T1000 (cell line): ENCODE data around the gene ZFAND4.
"Not testable (repeated sequence)": the region's sequence is repeated elsewhere in the genome, so short reads cannot be mapped to it uniquely, and the experiment has no call there.

ENCODE experiments used
- DNase-seq: peaks from one replicate; lab custom pipeline; 2025; ENCODE audit warnings: mixed read lengths; lab: John Stamatoyannopoulos, UW

The ZFAND4 gene

DNA sequence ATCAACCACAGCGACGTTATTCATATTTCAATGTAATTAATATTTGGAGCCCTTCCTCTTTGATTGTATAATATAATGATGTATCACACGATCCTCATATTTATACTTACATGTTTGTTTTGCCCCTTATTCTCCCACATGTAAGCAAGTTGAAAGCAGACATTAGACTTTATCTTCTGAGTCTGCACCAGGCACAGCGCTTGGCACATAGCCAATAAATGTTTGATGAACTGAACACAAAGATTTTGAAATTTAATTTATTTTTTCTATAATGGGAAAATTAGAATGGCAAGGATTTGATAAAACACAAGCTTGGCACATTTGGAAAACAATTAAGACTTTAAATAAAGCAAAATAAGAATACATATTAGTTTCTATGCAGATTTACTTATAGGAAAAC, 31.6 kb downstream of the ZFAND4 start:
- no peak for DNase-seq

DNA sequence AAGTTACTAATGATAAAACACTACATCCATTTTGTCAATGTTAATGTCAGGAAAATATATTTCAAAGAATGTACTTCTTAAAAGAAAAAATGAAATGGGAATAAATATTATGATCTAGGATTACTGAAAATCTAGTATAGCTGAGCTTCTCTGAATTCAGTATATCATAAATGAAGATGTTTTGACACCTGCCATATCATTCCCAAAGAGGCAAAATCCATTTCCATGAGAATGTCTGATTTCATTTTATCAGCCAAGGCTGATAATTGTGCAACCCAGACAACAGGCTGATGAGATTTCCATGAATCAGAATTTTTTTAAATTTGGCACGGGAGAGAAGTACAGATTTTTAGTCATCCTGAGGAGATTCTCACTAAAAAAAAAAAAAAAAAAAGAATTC, 32.5 kb downstream of the ZFAND4 start:
- DNase-seq, result no peak

DNA sequence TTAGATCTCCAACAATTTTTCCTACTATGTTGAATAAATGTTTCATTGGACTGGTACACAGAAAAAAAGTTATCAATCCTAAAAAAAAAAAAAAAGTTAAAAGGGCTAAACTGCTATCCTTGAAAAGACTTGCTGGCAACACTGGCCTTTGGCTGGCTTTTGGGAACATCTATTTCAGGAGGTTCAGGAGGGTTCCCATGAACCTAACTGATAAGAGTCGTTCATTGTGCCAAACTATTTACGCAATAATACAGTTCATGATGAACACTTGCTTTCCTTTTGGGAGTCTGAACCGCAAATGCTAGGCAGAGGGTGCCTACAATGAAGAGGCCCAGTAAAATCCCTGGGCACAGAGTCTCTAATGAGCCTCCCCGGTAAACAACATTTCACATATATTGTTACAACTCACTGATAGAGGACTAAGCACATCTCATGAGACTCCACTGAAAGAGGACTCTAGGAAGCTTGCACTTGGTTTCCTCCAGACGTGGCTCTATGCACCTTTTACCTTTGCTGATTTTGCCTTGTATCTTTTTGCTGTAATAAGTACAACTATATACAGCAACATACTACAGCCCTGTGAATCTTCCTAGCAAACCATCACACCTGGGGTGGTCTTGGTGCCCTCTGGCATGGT, 45.0 kb downstream of the ZFAND4 start:
- no peak for DNase-seq

DNA sequence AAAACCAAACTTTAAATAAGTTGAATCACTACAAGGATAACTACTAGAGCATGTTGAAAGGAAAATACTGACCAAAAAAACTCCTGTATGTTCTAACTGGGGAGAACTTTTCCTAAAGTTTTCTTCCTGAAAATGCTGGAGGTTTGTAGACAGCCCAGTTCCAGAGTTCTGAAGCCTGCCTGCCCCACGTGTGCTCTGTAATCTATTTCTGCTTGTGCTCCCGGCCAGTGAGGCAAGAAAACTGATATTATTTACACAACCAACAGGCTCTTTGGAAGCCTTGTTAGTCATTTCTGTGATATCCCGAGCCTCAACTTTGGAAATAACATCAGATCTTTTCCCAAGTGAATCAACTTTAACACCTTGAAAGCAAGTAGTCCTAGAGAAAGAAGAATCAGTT, 46.7 kb downstream of the ZFAND4 start:
- no peak for DNase-seq

DNA sequence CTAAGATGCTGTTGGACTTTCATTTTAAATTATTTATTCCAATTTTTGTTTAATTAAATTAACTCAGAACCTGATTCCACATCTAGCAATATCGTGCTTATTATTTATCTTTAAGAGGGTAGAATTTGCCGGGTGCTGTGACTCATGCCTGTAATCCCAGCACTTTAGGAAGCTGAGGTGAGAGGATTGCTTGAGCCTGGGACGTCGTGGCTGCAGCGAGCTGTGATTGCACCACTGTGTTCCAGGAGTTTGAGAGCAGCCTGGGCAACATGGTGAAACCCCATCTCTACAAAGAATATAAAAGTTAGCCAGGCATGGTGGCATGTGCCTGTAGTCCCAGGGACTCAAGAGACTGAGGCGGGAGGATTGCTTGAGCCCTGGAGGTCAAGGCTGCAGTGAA, 47.8 kb downstream of the ZFAND4 start:
- DNase-seq, result no peak

- DNase-seq, result no peak
Observed at GRCh38 chr10:45614869-45615268, 57.7 kb downstream of the ZFAND4 start.

DNA sequence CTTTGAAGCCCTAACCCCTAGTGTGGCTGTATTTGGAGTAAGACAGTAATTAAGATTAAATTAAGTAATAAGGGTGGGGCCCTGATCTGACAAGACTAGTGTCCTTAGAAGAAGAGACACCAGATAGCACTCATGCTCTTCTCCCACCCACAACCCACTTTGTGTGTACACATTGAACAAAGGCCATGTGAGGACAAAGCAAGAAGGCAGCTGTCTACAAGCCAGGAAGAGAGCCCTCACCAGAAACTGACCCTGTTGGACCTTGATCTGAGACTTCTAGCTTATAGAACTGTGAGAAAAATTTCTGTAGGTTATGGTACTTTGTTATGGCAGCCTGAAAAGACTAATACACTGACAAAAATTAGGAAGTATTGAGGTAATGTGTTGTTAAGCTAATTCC, 59.8 kb downstream of the ZFAND4 start:
- DNase-seq, result no peak

DNA sequence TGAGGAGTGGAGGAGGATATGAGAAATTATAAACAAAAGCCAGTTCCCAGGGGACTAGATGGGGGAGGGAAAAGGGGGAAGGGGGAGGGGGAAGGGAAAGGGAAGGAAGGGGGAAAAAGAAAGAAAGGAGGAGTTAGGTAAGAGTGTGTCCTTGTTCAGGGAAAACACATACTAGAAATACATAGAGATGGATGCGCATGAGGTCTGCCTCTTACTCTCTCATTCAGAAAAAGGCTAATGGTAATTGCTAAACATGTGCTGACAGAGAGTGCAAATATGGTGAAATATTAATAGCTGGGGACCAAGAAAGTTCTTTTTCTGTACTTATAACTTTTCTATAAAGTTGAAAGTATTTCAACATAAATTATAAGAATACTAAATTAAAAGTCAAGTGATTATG, 64.5 kb downstream of the ZFAND4 start:
- DNase-seq, result no peak

DNA sequence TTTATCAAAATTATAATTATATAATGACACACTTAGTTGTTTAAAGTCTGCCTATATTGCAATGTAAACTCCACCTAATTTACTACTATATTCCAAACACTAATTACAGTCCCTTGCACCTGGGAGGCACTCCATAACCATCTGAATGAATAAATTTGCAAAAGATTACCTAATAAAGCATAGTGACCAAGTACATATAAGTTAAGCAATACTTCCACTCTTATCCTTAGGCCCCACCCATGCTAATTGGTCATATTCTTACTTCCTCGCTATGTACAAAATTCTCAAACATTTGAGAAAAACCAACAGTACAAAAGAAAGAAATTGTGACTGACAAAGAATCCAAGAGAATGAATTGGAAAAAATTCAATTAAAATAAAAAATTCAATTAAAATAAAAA, 65.3 kb downstream of the ZFAND4 start:
- no peak for DNase-seq

GRCh38 chr10:45602836-45603235, 69.7 kb downstream of the ZFAND4 start:
- no peak for DNase-seq

- DNase-seq, result no peak
Observed at GRCh38 chr10:45602082-45602730, 70.4 kb downstream of the ZFAND4 start.

DNA sequence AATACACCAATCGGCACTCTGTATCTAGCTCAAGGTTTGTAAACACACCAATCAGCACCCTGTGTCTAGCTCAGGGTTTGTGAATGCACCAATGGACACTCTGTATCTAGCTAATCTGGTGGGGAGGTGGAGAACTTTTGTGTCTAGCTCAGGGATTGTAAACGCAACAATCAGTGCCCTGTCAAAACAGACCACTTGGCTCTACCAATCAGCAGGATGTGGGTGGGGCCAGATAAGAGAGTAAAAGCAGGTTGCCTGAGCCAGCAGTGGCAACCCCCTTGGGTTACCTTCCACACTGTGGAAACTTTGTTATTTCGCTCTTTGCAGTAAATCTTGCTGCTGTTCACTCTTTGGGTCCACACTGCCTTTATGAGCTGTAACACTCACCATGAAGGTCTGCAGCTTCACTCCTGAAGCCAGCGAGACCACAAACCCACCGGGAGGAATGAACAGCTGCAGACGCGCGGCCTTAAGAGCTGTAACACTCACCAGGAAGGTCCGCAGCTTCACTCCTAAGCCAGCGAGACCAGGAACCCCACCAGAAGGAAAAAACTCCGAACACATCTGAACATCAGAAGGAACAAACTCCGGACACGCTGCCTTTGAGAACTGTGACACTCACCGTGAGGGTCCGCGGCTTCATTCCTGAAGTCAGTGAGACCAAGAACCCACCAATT, 71.2 kb downstream of the ZFAND4 start:
- not testable (repeated sequence) for DNase-seq

- not testable (repeated sequence) for DNase-seq
Observed at GRCh38 chr10:45600337-45601253, 72.0 kb downstream of the ZFAND4 start.

DNA sequence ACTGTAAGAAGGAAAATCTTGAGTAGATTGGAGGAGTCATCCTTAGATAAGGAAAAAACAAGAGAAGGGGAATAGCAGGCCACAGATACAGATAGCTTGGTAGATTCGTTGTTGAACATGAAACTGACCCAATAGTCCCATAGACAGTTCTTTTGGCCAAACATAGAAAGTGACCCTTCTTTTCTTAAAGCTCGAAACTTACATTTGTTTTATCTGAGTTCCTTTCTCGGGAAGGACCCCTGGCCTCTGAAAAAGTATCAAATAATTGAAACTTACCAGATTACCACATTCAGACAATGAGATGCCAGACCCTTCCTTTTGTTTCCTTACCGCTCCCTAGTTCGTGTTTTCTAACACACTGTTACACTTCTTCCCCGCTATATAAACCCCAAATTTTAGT, 72.9 kb downstream of the ZFAND4 start:
- no peak for DNase-seq

DNA sequence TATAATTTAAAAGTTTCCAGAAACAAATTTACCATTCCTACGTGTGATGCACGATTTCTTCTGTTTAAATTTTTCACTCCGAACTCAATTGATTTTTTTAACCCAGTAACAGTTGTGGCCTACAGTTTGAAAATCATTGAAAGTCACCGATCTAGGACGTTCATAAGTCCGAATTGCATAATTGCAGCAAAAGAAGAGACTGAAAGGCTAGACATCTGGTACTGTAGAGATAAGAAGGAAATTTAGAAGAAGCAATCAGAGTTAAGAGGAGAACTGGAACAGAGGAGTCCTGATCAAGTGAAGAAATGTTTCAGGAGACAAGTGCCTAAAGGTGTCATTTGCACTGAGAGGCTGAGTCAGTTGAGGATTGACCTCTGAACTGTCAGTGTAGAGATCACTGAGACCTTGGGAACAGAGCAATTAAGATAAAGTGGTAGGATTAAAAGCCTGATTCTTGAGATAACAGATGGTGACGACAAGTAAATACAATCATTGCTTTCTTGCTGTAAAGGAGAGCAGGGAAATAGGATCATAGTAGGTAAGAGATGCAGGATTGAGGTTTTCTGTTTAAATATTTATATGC, 73.5 kb downstream of the ZFAND4 start:
- DNase-seq, result no peak

GRCh38 chr10:45596526-45596925, 76.0 kb downstream of the ZFAND4 start:
- DNase-seq, result no peak

DNA sequence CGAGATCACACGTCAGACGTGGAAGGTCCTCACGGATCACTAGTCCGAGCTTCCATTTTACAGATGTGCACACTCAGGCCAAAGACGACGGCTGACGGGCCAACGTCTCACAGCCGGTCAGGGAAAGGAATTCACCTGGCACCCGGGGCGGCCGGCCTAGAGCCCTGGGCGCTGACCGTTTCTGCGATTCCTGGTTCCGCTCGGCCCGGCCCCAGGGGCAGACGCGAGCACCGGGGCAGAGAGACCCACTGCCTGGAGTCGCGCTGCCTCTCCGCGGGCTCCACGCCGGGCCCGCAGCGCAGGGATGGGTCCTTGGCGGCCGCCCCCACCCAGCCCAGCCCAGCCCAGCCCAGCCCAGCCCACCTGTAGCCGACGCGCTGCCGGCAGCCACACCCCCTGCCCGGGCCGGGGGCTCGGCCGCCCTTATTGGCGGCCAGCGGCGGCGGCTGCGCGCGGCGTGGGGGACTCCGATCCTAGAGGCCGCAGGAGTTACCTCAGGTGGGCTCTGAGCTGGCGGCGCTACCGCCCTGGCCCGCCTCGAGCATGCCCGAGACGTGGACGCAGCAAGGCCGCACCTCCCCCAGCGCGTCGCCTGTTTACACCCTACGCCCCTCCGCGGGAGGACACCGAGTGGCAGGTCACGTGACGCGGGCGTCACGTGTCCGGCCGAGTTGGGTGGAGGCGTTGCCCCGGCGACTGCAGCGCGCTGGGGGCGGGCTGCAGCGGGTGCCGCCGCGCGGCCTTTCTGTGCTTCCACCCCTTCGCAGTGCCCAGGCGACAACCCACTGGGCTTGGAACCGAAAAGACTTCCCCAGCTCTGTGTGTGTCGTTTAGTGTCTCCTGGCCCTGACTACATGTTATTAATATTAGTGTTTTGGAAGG, 78.1 kb downstream of the ZFAND4 start:
- peak; percentile 83 for DNase-seq

GRCh38 chr10:45593938-45594275, 78.7 kb downstream of the ZFAND4 start:
- DNase-seq, result no peak

GRCh38 chr10:45592926-45593325, 79.6 kb downstream of the ZFAND4 start:
- DNase-seq, result no peak

GRCh38 chr10:45592432-45592831, 80.1 kb downstream of the ZFAND4 start:
- DNase-seq, result no peak

- no peak for DNase-seq
Observed at GRCh38 chr10:45591280-45591679, 81.3 kb downstream of the ZFAND4 start.
